Activated CD8-positive, alpha-beta memory T cell treated with anti-CD3 and anti-CD28 coated beads, Interleukin-2, amount 10 ng/mL, durations not matched to agents 7 days and 5 days (primary cell): Measurements from ENCODE around the gene LDLRAD2. TPM values are rescaled to one million over a fixed set of nuclear protein-coding genes. Genes with fewer than 3 reads are reported as not detected.

Experiments
- ATAC-seq: fragments of 150-1000 bp; cut with Tn5 transposase; one replicate; pipeline ENCODE4 v1.10.0; 2021; ENCODE audit warnings: moderate library complexity
- CTCF ChIA-PET: fragments of 350-600 bp; sonication (Branson Sonifier 250); formaldehyde crosslinking; loops from one replicate; lab custom pipeline; 2021; ENCODE audit warnings: antibody characterized with exemption; lab: Charles Lee
- DNase-seq: peaks from one replicate; pipeline ENCODE4 v3.0.0-alpha.2; 2020
- H3K27ac Mint-ChIP-seq: one replicate; pipeline ENCODE4 v1.8.0; 2021; ENCODE audit warnings: mild to moderate bottlenecking, mixed read lengths
- H3K27me3 Mint-ChIP-seq: one replicate; pipeline ENCODE4 v1.8.0; 2021; ENCODE audit warnings: mixed read lengths
- H3K36me3 Mint-ChIP-seq: one replicate; pipeline ENCODE4 v1.8.0; 2021; ENCODE audit warnings: mild to moderate bottlenecking, mixed read lengths
- H3K4me1 Mint-ChIP-seq: one replicate; pipeline ENCODE4 v1.8.0; 2021; ENCODE audit warnings: mixed read lengths
- H3K4me3 Mint-ChIP-seq: one replicate; pipeline ENCODE4 v1.8.0; 2021; ENCODE audit warnings: mild to moderate bottlenecking, moderate library complexity, mixed read lengths
- H3K9me3 Mint-ChIP-seq: one replicate; pipeline ENCODE4 v1.8.0; 2022; ENCODE audit warnings: low read depth, mixed read lengths
- total RNA-seq, 2 experiments: library from RNA; stranded (reverse); gene quantifications; one replicate each; pipeline ENCODE4 v1.2.3, GENCODE V29; 2021

The LDLRAD2 gene
- total RNA-seq, 2 experiments from 2014 or later = not detected

DNA sequence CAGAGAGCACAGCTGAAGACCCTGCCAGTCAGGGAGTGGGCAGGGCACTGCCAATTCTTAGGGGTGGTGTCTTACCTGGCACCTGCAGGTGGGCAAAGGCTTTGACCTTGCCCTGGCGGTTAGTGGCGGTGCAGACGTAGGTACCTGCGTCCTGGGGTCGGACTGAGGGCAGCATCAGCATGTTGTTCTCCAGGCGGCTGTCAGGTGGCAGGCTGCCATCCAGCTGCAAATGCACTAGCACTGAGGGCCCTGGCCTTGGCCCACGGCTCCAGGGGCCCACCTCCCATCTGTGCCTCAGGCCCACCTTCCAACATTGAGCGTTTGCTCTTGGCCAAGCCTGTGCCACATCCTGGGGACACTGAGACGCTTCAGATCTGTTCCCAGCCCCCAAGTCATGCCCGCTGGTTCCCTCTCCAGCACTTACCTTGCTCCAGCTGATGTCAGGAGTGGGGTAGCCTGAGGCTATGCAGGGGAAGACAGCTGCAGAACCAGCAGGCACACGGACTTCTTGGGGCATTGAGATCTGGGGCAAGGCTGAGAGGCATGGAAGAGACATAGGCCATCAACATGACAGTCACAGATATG, 21.4 kb downstream of the LDLRAD2 start:
- H3K4me3 Mint-ChIP-seq = no peak overlapping the region
- no peak for DNase-seq
- ATAC-seq = no peak
- H3K27ac Mint-ChIP-seq = no peak overlapping the region
- H3K9me3 Mint-ChIP-seq = peaks cover 9% of the 10 kb centered on the region
- CTCF ChIA-PET = no interaction called here
- peaks cover 11% of the 10 kb centered on the region for H3K36me3 Mint-ChIP-seq
- H3K27me3 Mint-ChIP-seq = no peaks in the 10 kb centered on the region
- H3K4me1 Mint-ChIP-seq = no peaks in the 10 kb centered on the region

- no peaks in the 10 kb centered on the region for H3K4me1 Mint-ChIP-seq
- ATAC-seq (no peak), DNase-seq (no peak)
- no peak overlapping the region for H3K4me3 Mint-ChIP-seq
- CTCF ChIA-PET = no interaction called here
- no peaks in the 10 kb centered on the region for H3K27me3 Mint-ChIP-seq
- peaks cover 11% of the 10 kb centered on the region for H3K36me3 Mint-ChIP-seq
- peaks cover 9% of the 10 kb centered on the region for H3K9me3 Mint-ChIP-seq
- H3K27ac Mint-ChIP-seq = no peak overlapping the region
These were observed 22.0 kb downstream of the LDLRAD2 start for GRCh38 chr1:21834094-21834493.

DNA sequence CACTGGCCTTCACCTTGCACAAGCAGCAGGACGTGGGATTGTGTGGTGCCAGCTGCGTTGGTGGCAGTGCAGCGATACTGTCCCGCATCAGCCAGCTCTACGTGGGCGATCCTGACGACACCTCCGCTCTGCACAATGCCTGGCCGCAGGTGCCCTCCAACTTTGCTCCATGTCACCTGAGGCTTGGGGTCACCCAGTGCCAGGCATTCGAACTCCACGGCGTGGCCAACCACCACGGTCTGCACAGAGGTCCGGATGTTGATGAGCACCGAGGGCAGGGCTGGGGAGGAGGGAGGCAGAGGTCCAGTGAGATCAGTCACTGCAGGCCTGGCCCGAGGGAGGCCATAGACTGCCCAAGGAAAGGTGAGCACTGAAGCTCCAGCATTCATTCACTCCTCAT, 22.6 kb downstream of the LDLRAD2 start:
- ATAC-seq (no peak), DNase-seq (no peak)
- H3K4me1 Mint-ChIP-seq = no peaks in the 10 kb centered on the region
- H3K36me3 Mint-ChIP-seq = peaks cover 11% of the 10 kb centered on the region
- no peak overlapping the region for H3K27ac Mint-ChIP-seq
- CTCF ChIA-PET = no interaction called here
- no peaks in the 10 kb centered on the region for H3K27me3 Mint-ChIP-seq
- H3K9me3 Mint-ChIP-seq = peaks cover 9% of the 10 kb centered on the region
- no peak overlapping the region for H3K4me3 Mint-ChIP-seq

- Mint-ChIP-seq H3K4me3 (no peak overlapping the region), H3K4me1 (no peaks in the 10 kb centered on the region), H3K36me3 (peaks cover 11% of the 10 kb centered on the region), H3K27me3 (no peaks in the 10 kb centered on the region), H3K9me3 (peaks cover 9% of the 10 kb centered on the region), H3K27ac (no peak overlapping the region)
- CTCF ChIA-PET = no interaction called here
- DNase-seq (no peak), ATAC-seq (no peak)
These were observed 23.9 kb downstream of the LDLRAD2 start for GRCh38 chr1:21836010-21836409.

DNA sequence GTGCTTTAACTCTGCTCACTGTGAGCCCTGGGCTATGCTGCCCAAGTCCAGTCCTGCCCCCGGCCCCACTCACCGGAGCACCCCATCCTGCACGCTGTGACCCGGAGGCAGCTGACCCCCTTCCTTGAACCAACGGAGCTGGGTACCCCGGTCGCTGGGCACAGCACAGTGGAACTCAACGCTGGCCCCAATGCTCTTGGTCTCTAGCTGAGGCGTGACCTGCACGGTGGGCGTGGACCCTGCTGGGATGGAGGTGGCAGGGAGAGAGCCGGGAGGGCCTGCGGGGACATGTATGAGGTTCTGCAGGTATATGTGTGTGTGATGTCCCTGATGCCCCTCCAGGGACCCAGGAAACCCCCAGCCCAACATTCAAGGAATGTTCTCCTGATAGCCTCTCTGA, 24.7 kb downstream of the LDLRAD2 start:
- no peak for DNase-seq
- CTCF ChIA-PET = no interaction called here
- no peak for ATAC-seq
- no peaks in the 10 kb centered on the region for H3K4me1 Mint-ChIP-seq
- peaks cover 9% of the 10 kb centered on the region for H3K9me3 Mint-ChIP-seq
- H3K36me3 Mint-ChIP-seq = peaks cover 11% of the 10 kb centered on the region
- H3K27ac Mint-ChIP-seq = no peak overlapping the region
- H3K4me3 Mint-ChIP-seq = no peak overlapping the region
- H3K27me3 Mint-ChIP-seq = no peaks in the 10 kb centered on the region

DNA sequence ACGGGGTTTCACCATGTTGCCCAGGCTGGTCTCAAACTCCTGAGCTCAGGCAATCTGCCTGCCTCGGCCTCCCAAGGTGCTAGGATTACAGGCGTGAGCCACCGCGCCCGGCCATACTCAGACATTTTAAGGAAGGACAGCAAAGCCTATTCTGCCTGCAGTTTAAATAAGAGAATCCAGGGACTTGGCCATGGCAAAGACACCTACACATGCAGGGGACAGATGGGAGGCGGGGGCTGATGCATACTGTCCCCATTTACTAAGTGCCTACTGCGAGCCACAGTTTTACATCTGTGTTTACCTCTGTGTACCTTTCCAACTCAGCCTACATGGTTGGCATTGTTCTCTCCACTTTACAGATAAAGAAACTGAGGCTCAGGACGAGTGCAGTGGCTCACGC, 25.4 kb downstream of the LDLRAD2 start:
- no peak for DNase-seq
- no peak overlapping the region for H3K4me3 Mint-ChIP-seq
- no peaks in the 10 kb centered on the region for H3K4me1 Mint-ChIP-seq
- CTCF ChIA-PET = no interaction called here
- peaks cover 9% of the 10 kb centered on the region for H3K9me3 Mint-ChIP-seq
- no peak overlapping the region for H3K27ac Mint-ChIP-seq
- H3K36me3 Mint-ChIP-seq = peaks cover 11% of the 10 kb centered on the region
- H3K27me3 Mint-ChIP-seq = no peaks in the 10 kb centered on the region
- ATAC-seq = no peak

GRCh38 chr1:21838359-21839157, 26.5 kb downstream of the LDLRAD2 start:
- peaks cover 7% of the 10 kb centered on the region for H3K36me3 Mint-ChIP-seq
- H3K4me3 Mint-ChIP-seq = no peak overlapping the region
- CTCF ChIA-PET = no interaction called here
- no peaks in the 10 kb centered on the region for H3K4me1 Mint-ChIP-seq
- no peak overlapping the region for H3K27ac Mint-ChIP-seq
- ATAC-seq (no peak), DNase-seq (no peak)
- H3K9me3 Mint-ChIP-seq = peaks cover 9% of the 10 kb centered on the region
- H3K27me3 Mint-ChIP-seq = no peaks in the 10 kb centered on the region

DNA sequence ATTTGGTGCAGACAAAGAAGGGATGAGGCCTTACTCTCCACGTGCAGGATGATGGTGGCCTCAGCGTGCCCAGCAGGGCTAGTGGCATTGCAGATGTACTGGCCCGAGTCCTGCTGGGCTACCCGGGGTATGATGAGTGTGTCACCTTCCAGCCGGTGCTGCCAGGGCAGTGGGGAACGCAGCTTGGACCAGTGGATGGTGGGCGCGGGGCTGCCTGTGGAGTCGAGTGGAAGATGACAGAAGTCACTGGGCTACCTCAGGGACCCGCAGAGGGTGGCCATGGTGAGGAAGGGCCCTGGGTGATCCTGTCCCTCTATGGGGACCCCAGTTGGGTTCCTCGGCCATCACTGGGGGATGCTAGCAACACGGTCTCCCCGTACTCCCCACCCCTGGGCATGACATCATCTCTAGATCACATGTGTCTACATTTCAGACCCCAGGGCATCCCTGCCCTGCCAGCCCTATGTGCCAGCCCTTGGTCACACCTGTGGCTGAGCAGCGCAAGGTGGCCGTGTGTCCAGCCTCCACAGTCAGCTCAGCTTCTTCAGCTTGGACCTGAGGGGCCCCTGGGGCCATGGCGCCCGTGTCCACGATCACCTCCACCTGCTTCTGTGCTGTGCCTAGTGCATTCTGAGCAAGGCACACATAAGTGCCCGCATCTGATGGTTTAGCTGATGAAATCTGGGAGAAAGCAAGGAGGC, 27.4 kb downstream of the LDLRAD2 start:
- Mint-ChIP-seq H3K36me3 (peaks cover 3% of the 10 kb centered on the region), H3K4me1 (no peaks in the 10 kb centered on the region), H3K27me3 (no peaks in the 10 kb centered on the region), H3K9me3 (no peaks in the 10 kb centered on the region), H3K27ac (no peak overlapping the region), H3K4me3 (no peak overlapping the region)
- no peak for DNase-seq
- ATAC-seq = no peak
- CTCF ChIA-PET = no interaction called here

DNA sequence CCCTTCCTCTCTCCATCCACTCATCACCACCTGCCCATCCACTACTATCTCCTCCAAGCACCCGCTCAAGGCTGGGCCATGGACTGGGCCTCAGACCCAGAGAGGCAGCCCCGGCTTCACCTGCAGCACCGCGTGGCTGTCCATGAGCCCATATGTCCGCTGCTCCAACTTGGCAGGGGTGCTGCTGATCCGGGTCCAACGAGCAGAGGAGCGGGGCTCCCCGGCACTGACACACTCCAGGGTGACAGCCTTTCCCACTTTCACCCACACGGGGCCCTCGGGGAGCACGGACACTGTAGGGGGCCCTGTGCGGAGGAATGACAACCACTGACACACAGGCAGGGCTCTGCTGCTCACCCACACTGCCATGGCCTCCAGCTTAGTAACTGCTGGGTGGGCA, 28.9 kb downstream of the LDLRAD2 start:
- ATAC-seq (no peak), DNase-seq (no peak)
- no peaks in the 10 kb centered on the region for H3K27me3 Mint-ChIP-seq
- H3K27ac Mint-ChIP-seq = no peak overlapping the region
- H3K4me1 Mint-ChIP-seq = no peaks in the 10 kb centered on the region
- H3K36me3 Mint-ChIP-seq = no peaks in the 10 kb centered on the region
- H3K4me3 Mint-ChIP-seq = no peak overlapping the region
- no peaks in the 10 kb centered on the region for H3K9me3 Mint-ChIP-seq
- CTCF ChIA-PET = no interaction called here

- ATAC-seq = no peak
- Mint-ChIP-seq H3K4me1 (no peaks in the 10 kb centered on the region), H3K9me3 (no peaks in the 10 kb centered on the region), H3K27me3 (no peaks in the 10 kb centered on the region), H3K27ac (no peak overlapping the region), H3K4me3 (no peak overlapping the region), H3K36me3 (no peaks in the 10 kb centered on the region)
- no peak for DNase-seq
- CTCF ChIA-PET = interaction anchor here (0.6 kb wide), 1 partner anchor 122 kb away, joined by 3 read pairs; no protein-coding TSS in a partner anchor
These were observed 29.9 kb downstream of the LDLRAD2 start for GRCh38 chr1:21841852-21842466.

GRCh38 chr1:21842606-21843162, 30.6 kb downstream of the LDLRAD2 start:
- no peak for ATAC-seq
- CTCF ChIA-PET = no interaction called here
- Mint-ChIP-seq H3K27ac (no peak overlapping the region), H3K27me3 (no peaks in the 10 kb centered on the region), H3K4me3 (no peak overlapping the region), H3K36me3 (no peaks in the 10 kb centered on the region), H3K4me1 (no peaks in the 10 kb centered on the region), H3K9me3 (no peaks in the 10 kb centered on the region)
- DNase-seq = no peak

DNA sequence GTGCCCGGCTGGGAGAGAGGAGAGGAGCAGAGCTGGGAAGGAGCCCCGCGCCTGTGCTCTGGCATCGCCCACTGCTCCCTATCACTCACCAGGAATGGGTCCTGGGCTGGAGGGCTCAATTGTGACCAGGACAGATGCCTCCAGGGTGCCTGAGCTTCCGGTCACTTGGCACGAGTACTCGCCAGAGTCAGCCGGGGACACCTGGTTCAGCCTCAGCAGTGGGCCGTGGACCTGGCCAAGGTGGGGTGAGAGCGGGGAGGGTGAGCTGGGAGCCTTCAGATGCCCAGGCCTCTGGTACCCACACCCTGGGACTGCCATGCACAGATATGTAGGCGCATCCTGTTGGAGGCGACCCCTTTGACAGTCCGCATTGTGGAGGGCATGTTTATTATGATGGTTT, 31.1 kb downstream of the LDLRAD2 start:
- ATAC-seq = no peak
- no peaks in the 10 kb centered on the region for H3K27me3 Mint-ChIP-seq
- CTCF ChIA-PET = no interaction called here
- H3K4me3 Mint-ChIP-seq = no peak overlapping the region
- no peaks in the 10 kb centered on the region for H3K9me3 Mint-ChIP-seq
- H3K27ac Mint-ChIP-seq = no peak overlapping the region
- no peak for DNase-seq
- H3K36me3 Mint-ChIP-seq = no peaks in the 10 kb centered on the region
- no peaks in the 10 kb centered on the region for H3K4me1 Mint-ChIP-seq

- Mint-ChIP-seq H3K36me3 (no peaks in the 10 kb centered on the region), H3K27ac (no peak overlapping the region), H3K4me1 (no peaks in the 10 kb centered on the region), H3K9me3 (no peaks in the 10 kb centered on the region), H3K27me3 (no peaks in the 10 kb centered on the region), H3K4me3 (no peak overlapping the region)
- CTCF ChIA-PET = no interaction called here
- DNase-seq = no peak
- ATAC-seq = no peak
These were observed 31.9 kb downstream of the LDLRAD2 start for GRCh38 chr1:21843996-21844395.
